SK-N-SH treated with all-trans-retinoic acid at 6 μM for 48 hours (cell line): ENCODE measurements around the gene ZSCAN18.

Experiments used
- ARNTL ChIP-seq: fragments of 450-650 bp; formaldehyde crosslinking; IDR thresholded peaks from 2 replicates; pipeline ENCODE4 v1.5.0; 2020; ENCODE audit warnings: low read depth, mild to moderate bottlenecking, moderate library complexity, borderline replicate concordance
- CSDC2 ChIP-seq: fragments of 250-450 bp; sonication (Bioruptor Pico); IDR thresholded peaks from 2 replicates; pipeline ENCODE4 v1.5.0; 2020; ENCODE audit warnings: mild to moderate bottlenecking, moderate library complexity
- GLIS3 ChIP-seq: fragments of 250-450 bp; sonication (Bioruptor Pico); IDR thresholded peaks from 2 replicates; pipeline ENCODE4 v1.5.0; 2020; ENCODE audit warnings: mild to moderate bottlenecking, moderate library complexity
- OSR1 ChIP-seq: fragments of 250-450 bp; sonication (Bioruptor Pico); IDR thresholded peaks from 2 replicates; pipeline ENCODE4 v1.8.0; 2022; ENCODE audit warnings: moderate library complexity, mild to moderate bottlenecking, inconsistent platforms
- PATZ1 ChIP-seq: fragments of 250-450 bp; sonication (Bioruptor Pico); IDR thresholded peaks from 2 replicates; pipeline ENCODE4 v1.8.0; 2020; ENCODE audit warnings: mild to moderate bottlenecking, moderate library complexity, borderline replicate concordance
- PPARA ChIP-seq: fragments of 250-450 bp; sonication (Bioruptor Pico); IDR thresholded peaks from 2 replicates; pipeline ENCODE4 v1.5.0; 2020; ENCODE audit warnings: mild to moderate bottlenecking, borderline replicate concordance
- RARB ChIP-seq: fragments of 250-450 bp; sonication (Bioruptor Pico); IDR thresholded peaks from 2 replicates; pipeline ENCODE4 v1.8.0; 2021; ENCODE audit warnings: mild to moderate bottlenecking, moderate library complexity
- SNAI2 ChIP-seq: fragments of 250-450 bp; sonication (Bioruptor Pico); IDR thresholded peaks from 2 replicates; pipeline ENCODE4 v1.5.0; 2020; ENCODE audit warnings: mild to moderate bottlenecking, moderate library complexity
- ZFP3 ChIP-seq: fragments of 250-450 bp; sonication (Bioruptor Pico); IDR thresholded peaks from 2 replicates; pipeline ENCODE4 v1.5.0; 2020; ENCODE audit warnings: mild to moderate bottlenecking, moderate library complexity
- ZNF565 ChIP-seq: fragments of 450-650 bp; formaldehyde crosslinking; conservative IDR thresholded peaks from 2 replicates; pipeline ENCODE4 v1.5.0; 2020; ENCODE audit warnings: low read depth, mild to moderate bottlenecking, moderate library complexity
- ZNF70 ChIP-seq: fragments of 450-650 bp; formaldehyde crosslinking; IDR thresholded peaks from 2 replicates; pipeline ENCODE4 v1.5.0; 2020; ENCODE audit warnings: mild to moderate bottlenecking, moderate library complexity
- ZNF8 ChIP-seq: fragments of 450-650 bp; formaldehyde crosslinking; IDR thresholded peaks from 2 replicates; pipeline ENCODE4 v1.5.0; 2020; ENCODE audit warnings: mild to moderate bottlenecking, moderate library complexity
- TF ChIP-seq, protein P1 (sequence below): fragments of 250-450 bp; sonication (Bioruptor Pico); IDR thresholded peaks from 2 replicates; pipeline ENCODE4 v1.5.0; 2020; ENCODE audit warnings: mild to moderate bottlenecking, moderate library complexity

DNA sequence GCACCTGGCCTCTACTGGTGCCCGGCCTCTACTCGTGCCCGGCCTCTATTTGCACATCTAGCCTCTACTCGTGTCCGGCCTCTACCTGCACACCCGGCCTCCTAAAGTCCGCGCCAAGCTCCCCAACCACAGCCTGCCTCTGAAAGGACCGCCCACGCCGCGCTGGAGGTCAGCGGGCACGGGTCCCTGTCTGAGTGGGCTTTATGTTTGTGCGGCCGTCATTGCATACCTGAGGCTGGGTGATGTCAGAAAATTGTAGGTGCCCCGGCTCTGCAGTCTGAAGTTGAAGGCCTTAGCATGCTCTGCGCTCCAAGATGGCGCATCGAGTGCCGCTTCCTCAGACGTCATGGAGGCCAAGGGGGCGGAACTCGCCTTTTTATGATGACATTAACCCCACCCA, 37.8 kb downstream of the ZSCAN18 start:
- TF ChIP-seq, protein P1, sequence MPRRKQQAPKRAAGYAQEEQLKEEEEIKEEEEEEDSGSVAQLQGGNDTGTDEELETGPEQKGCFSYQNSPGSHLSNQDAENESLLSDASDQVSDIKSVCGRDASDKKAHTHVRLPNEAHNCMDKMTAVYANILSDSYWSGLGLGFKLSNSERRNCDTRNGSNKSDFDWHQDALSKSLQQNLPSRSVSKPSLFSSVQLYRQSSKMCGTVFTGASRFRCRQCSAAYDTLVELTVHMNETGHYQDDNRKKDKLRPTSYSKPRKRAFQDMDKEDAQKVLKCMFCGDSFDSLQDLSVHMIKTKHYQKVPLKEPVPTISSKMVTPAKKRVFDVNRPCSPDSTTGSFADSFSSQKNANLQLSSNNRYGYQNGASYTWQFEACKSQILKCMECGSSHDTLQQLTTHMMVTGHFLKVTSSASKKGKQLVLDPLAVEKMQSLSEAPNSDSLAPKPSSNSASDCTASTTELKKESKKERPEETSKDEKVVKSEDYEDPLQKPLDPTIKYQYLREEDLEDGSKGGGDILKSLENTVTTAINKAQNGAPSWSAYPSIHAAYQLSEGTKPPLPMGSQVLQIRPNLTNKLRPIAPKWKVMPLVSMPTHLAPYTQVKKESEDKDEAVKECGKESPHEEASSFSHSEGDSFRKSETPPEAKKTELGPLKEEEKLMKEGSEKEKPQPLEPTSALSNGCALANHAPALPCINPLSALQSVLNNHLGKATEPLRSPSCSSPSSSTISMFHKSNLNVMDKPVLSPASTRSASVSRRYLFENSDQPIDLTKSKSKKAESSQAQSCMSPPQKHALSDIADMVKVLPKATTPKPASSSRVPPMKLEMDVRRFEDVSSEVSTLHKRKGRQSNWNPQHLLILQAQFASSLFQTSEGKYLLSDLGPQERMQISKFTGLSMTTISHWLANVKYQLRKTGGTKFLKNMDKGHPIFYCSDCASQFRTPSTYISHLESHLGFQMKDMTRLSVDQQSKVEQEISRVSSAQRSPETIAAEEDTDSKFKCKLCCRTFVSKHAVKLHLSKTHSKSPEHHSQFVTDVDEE, result no peak
- TF ChIP-seq ZNF565 (CRISPR knock-in tag) (no peak), ZNF8 (no peak), CSDC2 (CRISPR knock-in tag) (no peak), OSR1 (CRISPR knock-in tag) (no peak), PATZ1 (CRISPR knock-in tag) (no peak), ZNF70 (no peak), ARNTL (CRISPR knock-in tag) (no peak), PPARA (CRISPR knock-in tag) (no peak), SNAI2 (CRISPR knock-in tag) (no peak), GLIS3 (CRISPR knock-in tag) (no peak), ZFP3 (no peak), RARB (CRISPR knock-in tag) (no peak)
